Spleen (tissue), 11 donors: ENCODE results near the gene PPP2R5B. TPM values are rescaled to one million over a fixed set of nuclear protein-coding genes. Genes with fewer than 3 reads are reported as not detected.

Source experiments
- DNase-seq: peaks from one replicate; pipeline ENCODE4 v3.0.0-alpha.2; 2020
- H3K27ac ChIP-seq, 8 donors: fragments of 200-600 bp; sonication (generic) in 7 of 8; 1 replicate in 4 of 8; 2 replicates in 4 of 8; pipeline versions ENCODE4 v1.5.0 to v1.8.0; 2016 to 2021; ENCODE audit warnings: inconsistent platforms in 4 of 8, mild to moderate bottlenecking in 4 of 8, moderate library complexity in 1 of 8
- H3K27me3 ChIP-seq, 7 donors: fragments of 200-600 bp; sonication (generic) in 6 of 7; replicated peaks in 1 of 7; 1 replicate in 4 of 7; 2 replicates in 3 of 7; pipeline versions ENCODE4 v1.5.0 to v1.8.0; 2016 to 2021; ENCODE audit warnings: inconsistent platforms in 3 of 7, mild to moderate bottlenecking in 1 of 7
- H3K36me3 ChIP-seq, 6 donors: fragments of 200-600 bp; sonication (generic) in 5 of 6; 1 replicate in 4 of 6; 2 replicates in 2 of 6; pipeline versions ENCODE4 v1.5.0 to v1.8.0; 2016 to 2021; ENCODE audit warnings: inconsistent platforms in 2 of 6
- H3K4me1 ChIP-seq, 6 donors: fragments of 200-600 bp; sonication (generic) in 5 of 6; 1 replicate in 3 of 6; 2 replicates in 3 of 6; pipeline versions ENCODE4 v1.5.0 to v1.8.0; 2016 to 2021; ENCODE audit warnings: inconsistent platforms in 3 of 6
- H3K4me3 ChIP-seq, 8 donors: fragments of 200-600 bp; sonication (generic) in 7 of 8; 1 replicate in 4 of 8; 2 replicates in 4 of 8; pipeline versions ENCODE4 v1.5.0 to v1.8.0; 2016 to 2021; ENCODE audit warnings: inconsistent platforms in 4 of 8, mild to moderate bottlenecking in 4 of 8, moderate library complexity in 2 of 8
- H3K9me3 ChIP-seq, 8 donors: fragments of 200-600 bp; sonication (generic) in 7 of 8; 1 replicate in 4 of 8; 2 replicates in 4 of 8; pipeline versions ENCODE4 v1.5.0 to v1.8.0; 2016 to 2021; ENCODE audit warnings: inconsistent platforms in 4 of 8
- CTCF ChIP-seq, 11 experiments: fragments of 200-600 bp in 7 of 11; fragments of 450-650 bp in 4 of 11; sonication (generic) in 4 of 11; IDR thresholded peaks in 8 of 11; conservative IDR thresholded peaks in 3 of 11; 1 replicate in 7 of 11; 2 replicates in 4 of 11; pipeline versions ENCODE4 v1.4.0 to v1.8.0; 2016 to 2021; ENCODE audit warnings: antibody characterized with exemption in 11 of 11, inconsistent platforms in 4 of 11, mild to moderate bottlenecking in 1 of 11
- POLR2A ChIP-seq, 3 donors: fragments of 450-650 bp; IDR thresholded peaks; one replicate each; pipeline ENCODE4 v1.5.1; 2017; ENCODE audit warnings: antibody characterized with exemption in 3 of 3, mild to moderate bottlenecking in 1 of 3
- POLR2AphosphoS5 ChIP-seq, 3 donors: sonication (generic); formaldehyde crosslinking; IDR thresholded peaks; one replicate each; pipeline ENCODE4 v1.5.1; 2017; ENCODE audit warnings: antibody characterized with exemption in 3 of 3
- WGBS, 5 donors: extraction: QIAGEN DNeasy Blood & Tissue Kit in 3 of 5; methylation state at CpG; one replicate each; pipeline versions ENCODE4 v1.1.5 to v1.1.7; 2013 to 2018; 5-methylcytosine and 5-hydroxymethylcytosine counted together
- intact Hi-C: fragments of 100-400 bp; cut with DNase I; formaldehyde crosslinking; loops from one replicate; pipeline ENCODE4 v1.15.0; 2023; ENCODE audit warnings: low total_unique reads
- polyA plus RNA-seq, 3 donors: library from polyadenylated mRNA; stranded (reverse); fragments of 200-250 nt; gene quantifications; one replicate each; pipeline ENCODE4 v1.2.1, GENCODE V29; 2013
- total RNA-seq, 7 donors: library from RNA; depleted of rRNA in 3 of 7; stranded (reverse); fragments of >200 nt in 3 of 7; fragmentation: NEBNext Ultra II Directional in 4 of 7; extraction: Animal tissue kit (Norgen Biotek cat#: 25700) in 4 of 7; gene quantifications; one replicate each; pipeline versions ENCODE4 v1.1.0 to v1.2.1, GENCODE V29; 2016 to 2021
- donor health status: healthy with polysubstance abuse.
- donor health status: DM: no; HTN: no; CAD: no; lungs with moderate emphysema.
- donor health status: DM: no; HTN: no; CAD: no.
- donor health status: Bipolar disorder and iron deficiency.
- donor health status: healthy.
- donor health status: DM: no; HTN: no; CAD: no.
- donor health status: DM: yes; HTN: yes; CAD: no.

PPP2R5B gene
- total and polyA plus RNA-seq, 10 donors, result 10.8 to 45.1 (median 27.9) TPM

DNA sequence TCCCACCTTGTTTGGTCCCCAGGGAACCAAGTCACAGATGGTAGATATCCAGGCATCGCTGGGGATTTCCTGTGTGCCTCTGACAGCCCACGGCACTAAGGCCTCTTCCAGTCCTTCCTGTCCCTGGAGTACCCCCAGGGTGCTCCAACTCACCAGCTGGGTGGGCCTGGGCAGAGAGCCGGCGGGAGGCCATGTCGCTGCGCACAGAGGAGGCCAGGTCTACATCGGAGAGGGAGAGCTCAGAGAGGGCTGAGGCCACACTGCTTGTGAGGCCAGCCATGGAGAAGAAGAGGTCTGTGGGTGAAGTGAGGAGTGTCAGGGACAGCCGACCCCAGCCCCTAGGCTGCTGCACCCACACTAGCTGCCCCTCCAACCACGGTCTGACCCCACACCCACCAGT is 12.8 kb upstream of the PPP2R5B start:
- H3K27me3 ChIP-seq, result no peaks in the 10 kb centered on the region
- no peak overlapping the region for H3K27ac ChIP-seq
- peak in 1 of 3 donors; percentile 30 for TF ChIP-seq POLR2AphosphoS5 (IDR thresholded peaks at IDR 0.05)
- TF ChIP-seq POLR2A (IDR thresholded peaks at IDR 0.05), result no peak
- H3K4me3 ChIP-seq, result no peak overlapping the region
- H3K36me3 ChIP-seq, result peaks cover 9 to 82% (median 76%) of the 10 kb centered on the region in 6 donors
- DNase-seq, result no peak
- WGBS, 5 donors, result 85 to 93% (median 88%) methylated on average over 9 of the region's 9 CpGs
- peaks cover 9 to 28% (median 17%) of the 10 kb centered on the region in 6 donors for H3K4me1 ChIP-seq
- intact Hi-C loops, result no loop called here
- H3K9me3 ChIP-seq, result no peaks in the 10 kb centered on the region

DNA sequence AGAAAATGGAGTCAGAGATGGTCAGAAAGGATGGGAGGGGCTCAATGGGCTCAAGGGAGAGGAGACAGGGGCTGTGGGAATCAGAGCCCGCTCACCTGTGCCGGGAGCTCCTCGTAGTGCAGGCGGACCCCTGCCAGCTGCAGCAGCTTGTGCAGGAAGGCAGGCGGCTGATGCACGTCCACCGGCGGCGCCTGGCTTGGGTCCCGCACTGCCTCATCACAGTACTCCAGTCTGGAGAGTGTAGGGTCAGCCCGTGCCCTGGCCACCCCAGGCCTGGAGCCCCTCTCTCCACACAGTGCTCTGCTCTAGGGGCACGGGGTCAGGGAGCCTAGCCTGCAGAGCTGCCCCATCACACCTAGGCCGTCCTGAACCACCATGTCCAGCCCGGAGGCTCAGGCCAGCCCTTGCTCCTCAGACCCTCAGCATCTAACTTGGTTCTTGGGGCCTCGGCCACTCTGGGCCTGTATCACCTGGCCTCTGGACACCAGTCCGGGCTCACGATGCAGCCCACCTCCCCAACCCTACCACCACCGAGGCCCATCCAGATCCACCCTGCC is 11.2 kb upstream of the PPP2R5B start:
- no peak overlapping the region for H3K4me3 ChIP-seq
- DNase-seq, result peak; percentile 67
- intact Hi-C loops, result no loop called here
- H3K27ac ChIP-seq, result no peak overlapping the region
- WGBS, 5 donors, result 87 to 97% (median 92%) methylated on average over 17 to 18 of the region's 18 CpGs
- H3K27me3 ChIP-seq, result no peaks in the 10 kb centered on the region
- no peak for TF ChIP-seq CTCF (IDR thresholded peaks at IDR 0.05 in 8 of 11, conservative IDR thresholded peaks at IDR 0.05 in 3 of 11)
- TF ChIP-seq POLR2A (IDR thresholded peaks at IDR 0.05), result no peak
- no peak for TF ChIP-seq POLR2AphosphoS5 (IDR thresholded peaks at IDR 0.05)
- H3K9me3 ChIP-seq, result no peaks in the 10 kb centered on the region
- peaks cover 14 to 38% (median 26%) of the 10 kb centered on the region in 6 donors for H3K4me1 ChIP-seq
- H3K36me3 ChIP-seq, result peaks cover 9 to 66% (median 60%) of the 10 kb centered on the region in 6 donors

GRCh38 chr11:64914123-64914522 is 10.4 kb upstream of the PPP2R5B start:
- Histone ChIP-seq H3K27me3 (no peaks in the 10 kb centered on the region), H3K27ac (no peak overlapping the region), H3K4me3 (no peak overlapping the region), H3K4me1 (peaks cover 15 to 46% (median 31%) of the 10 kb centered on the region in 6 donors), H3K36me3 (peaks cover 9 to 57% (median 52%) of the 10 kb centered on the region in 6 donors), H3K9me3 (no peaks in the 10 kb centered on the region)
- intact Hi-C loops, result no loop called here
- WGBS, 5 donors, result 93 to 100% (median 96%) methylated on average over 2 to 17 of the region's 17 CpGs; no CpG with 5 or more reads in 1 of the 5 donors
- peak; percentile 72 for DNase-seq
- TF ChIP-seq POLR2A (IDR thresholded peaks at IDR 0.05), result no peak
- no peak for TF ChIP-seq POLR2AphosphoS5 (IDR thresholded peaks at IDR 0.05)
- TF ChIP-seq CTCF (IDR thresholded peaks at IDR 0.05 in 8 of 11, conservative IDR thresholded peaks at IDR 0.05 in 3 of 11), result no peak

DNA sequence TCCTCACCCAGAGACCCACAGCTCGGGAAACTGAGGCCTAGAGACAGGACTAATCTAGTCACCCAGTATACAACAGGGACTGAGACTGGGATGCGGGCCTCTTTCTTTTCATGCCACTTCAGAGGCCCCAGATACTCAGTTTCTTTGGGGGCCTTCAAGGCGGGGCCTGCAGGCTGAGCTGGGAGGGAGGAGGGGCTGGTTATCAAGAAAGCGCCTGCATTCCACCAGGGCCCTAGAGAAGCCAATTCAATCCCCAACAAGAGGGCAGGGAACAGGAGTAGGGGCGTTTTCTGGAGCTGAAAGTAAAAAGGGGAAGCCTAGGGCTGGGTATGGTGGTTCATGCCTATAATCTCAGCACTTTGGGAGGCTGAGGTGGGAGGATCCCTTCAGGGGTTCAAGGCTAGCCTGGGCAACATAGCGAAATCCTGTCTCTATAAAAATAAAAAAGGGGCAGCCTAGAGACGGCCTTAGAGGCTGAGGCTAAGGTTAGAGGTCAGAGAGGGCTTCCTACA is 9.1 kb upstream of the PPP2R5B start:
- Histone ChIP-seq H3K36me3 (peaks cover 9 to 44% (median 39%) of the 10 kb centered on the region in 6 donors), H3K9me3 (no peaks in the 10 kb centered on the region), H3K27ac (peak overlapping the region in 6 of 8 donors; percentile 83 to 95 (median 86)), H3K27me3 (no peaks in the 10 kb centered on the region), H3K4me3 (peak overlapping the region in 4 of 8 donors; percentile 59 to 94 (median 82)), H3K4me1 (peaks cover 15 to 48% (median 31%) of the 10 kb centered on the region in 6 donors)
- WGBS, 5 donors, result 69 to 86% (median 82%) methylated on average over 7 of the region's 7 CpGs
- no peak for DNase-seq
- intact Hi-C loops, result no loop called here
- no peak for TF ChIP-seq POLR2AphosphoS5 (IDR thresholded peaks at IDR 0.05)
- TF ChIP-seq CTCF (IDR thresholded peaks at IDR 0.05 in 8 of 11, conservative IDR thresholded peaks at IDR 0.05 in 3 of 11), result no peak
- no peak for TF ChIP-seq POLR2A (IDR thresholded peaks at IDR 0.05)
